HG03460 (cell line): ENCODE measurements around the gene GTPBP2.
"Not testable (repeated sequence)": the region's sequence is repeated elsewhere in the genome, so short reads cannot be mapped to it uniquely, and the experiment has no call there.

ENCODE experiments used
- ATAC-seq: cut with Tn5 transposase; IDR thresholded peaks from one replicate; pipeline ENCODE4 v1.9.1; 2021; ENCODE audit not compliant: unreplicated experiment

GTPBP2 gene

GRCh38 chr6:43624786-43625288 is 4.2 kb downstream of the GTPBP2 start:
- ATAC-seq: no peak

DNA sequence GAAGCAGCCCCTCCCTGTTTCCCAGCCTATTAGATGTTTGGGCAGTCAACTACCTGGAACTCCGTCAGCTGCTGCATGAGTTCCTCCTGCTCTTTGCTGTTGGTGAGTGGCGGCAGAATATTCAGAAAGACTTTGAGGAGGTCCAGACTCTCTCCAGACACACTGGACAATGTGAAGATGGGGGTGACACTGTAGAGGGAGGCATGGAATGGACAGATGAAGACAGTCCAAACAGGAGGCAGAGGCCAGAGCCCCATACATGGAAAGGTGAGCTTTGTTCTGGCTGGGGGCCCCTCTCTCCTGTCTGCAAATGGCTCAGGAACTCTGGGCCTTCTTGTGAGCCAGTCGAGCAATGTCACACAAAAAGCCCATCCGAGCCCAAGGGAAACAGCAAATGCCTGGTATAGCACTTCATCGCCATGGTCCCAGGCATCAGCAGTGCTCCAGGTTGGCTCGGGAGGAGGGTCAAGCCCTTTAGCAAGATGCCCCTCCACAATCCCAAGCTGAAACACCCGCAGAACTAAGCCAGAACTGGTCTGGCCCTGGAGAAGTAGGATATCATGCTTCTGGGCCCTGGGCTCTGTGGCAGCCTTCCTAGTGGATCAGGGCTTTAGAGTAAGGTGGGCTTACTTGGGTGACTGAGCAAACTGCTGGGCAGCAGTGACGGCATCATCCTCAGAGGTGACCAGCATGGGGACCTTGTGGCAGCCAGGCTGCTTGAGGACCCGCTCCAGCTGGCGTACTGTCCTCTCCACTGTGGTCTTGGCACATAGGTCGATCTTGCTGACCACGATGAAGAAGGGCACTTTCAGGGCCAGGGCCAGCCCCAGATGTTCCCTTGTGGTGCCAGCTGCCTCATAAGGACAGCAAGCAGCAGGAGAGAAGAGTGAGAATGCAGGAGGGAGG is 4.9 kb downstream of the GTPBP2 start:
- no peak for ATAC-seq

GRCh38 chr6:43622541-43622940 is 6.5 kb downstream of the GTPBP2 start:
- no peak for ATAC-seq

DNA sequence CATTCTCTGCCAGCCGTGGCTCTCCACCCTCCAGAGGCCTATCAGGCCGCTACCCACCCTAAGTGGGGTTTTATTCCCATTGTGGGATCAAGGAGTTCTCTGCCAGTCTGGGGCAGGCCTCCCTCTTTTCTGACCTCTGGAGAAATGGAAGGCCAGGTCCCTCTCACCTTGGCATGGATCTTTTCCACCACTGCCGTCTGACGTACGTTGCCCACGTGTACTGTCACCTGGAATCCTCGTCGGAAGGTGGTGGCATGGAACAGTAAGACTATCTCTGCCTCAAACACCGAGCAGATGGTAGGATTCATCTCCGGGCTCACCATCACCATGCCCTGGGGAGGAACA is 7.3 kb downstream of the GTPBP2 start:
- no peak for ATAC-seq

DNA sequence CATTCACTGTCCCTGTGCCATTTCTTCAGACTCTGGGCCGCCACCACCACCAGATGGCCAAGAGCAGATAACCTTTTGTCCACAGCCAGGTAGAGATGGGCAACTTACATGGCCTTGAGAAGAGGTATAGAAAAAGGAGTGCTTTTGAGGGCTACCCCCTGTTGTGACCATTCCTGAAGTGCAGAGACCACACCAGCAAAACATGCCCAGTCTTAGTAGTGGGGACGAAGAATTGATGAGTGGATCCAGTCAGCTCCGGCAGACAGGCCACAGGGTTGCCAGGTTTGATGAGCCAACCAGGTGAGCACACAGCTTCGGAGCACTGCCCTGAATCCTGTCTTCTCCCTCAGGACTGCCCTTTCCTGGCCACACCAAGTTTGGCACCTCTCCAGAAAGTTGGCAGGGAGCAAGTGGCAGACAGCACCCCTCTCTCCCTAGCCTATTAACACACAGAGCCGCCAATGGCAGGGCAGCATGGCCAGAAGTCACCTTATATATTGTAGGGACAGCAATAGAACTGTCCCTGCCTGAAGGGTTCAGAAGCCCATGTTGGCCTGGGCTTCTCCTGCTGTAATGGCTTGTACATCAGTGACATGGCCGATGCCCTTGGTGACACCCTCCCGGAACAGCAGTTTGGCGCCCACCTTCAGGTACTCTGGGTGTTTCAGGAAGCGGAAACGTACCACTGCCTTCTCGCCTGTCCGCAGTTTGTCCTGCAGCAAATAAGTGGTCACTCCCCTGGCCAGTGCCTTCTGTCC is 7.8 kb downstream of the GTPBP2 start:
- no peak for ATAC-seq

DNA sequence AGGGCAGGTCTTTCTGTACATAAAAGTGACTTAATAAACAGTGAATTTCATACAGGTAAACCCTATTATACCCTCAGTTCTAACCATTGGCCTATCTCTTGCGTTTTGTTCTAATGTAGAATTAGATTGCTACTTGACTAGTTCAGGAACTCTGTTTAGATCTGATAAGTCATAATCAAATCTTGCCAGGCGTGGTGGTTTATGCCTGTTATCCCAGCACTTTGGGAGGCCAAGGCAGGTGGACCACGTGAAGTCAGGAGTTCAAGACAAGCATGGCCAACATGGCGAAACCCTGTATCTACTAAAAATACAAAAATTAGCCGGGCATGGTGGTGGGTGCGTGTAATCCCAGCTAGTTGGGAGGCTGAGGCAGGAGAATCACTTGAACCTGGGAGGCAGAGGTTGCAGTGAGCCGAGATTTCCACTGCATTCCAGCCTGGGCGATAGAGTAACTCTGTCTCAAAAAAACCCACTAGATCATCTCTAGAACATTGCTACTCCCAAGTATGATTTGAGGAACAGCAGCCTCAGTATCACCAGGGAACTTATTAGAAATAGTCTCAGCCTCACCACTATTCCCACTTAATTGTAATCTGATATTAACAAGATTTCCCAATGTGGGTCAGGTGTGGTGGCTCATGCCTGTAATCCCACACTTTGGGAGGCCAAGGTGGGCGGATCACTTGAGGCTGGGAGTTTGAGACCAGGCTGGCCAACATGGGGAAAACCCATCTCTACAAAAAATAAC is 12.2 kb downstream of the GTPBP2 start:
- no peak for ATAC-seq

DNA sequence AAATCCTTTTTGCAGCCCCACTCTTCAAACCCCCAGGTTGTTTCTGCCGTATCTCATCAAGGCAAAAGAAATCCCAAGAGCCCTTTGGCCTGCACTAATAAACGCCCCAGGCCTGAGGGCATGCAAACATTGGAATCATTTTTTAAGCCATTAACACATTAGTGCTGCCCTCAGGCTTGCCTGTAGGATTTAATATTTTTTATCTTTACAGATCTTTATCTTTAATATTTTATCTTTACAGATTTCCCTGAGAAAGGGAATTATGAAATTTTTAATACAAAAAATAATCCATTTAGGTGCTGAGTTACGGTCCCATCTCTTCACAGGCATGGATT is 14.7 kb downstream of the GTPBP2 start:
- no peak for ATAC-seq

DNA sequence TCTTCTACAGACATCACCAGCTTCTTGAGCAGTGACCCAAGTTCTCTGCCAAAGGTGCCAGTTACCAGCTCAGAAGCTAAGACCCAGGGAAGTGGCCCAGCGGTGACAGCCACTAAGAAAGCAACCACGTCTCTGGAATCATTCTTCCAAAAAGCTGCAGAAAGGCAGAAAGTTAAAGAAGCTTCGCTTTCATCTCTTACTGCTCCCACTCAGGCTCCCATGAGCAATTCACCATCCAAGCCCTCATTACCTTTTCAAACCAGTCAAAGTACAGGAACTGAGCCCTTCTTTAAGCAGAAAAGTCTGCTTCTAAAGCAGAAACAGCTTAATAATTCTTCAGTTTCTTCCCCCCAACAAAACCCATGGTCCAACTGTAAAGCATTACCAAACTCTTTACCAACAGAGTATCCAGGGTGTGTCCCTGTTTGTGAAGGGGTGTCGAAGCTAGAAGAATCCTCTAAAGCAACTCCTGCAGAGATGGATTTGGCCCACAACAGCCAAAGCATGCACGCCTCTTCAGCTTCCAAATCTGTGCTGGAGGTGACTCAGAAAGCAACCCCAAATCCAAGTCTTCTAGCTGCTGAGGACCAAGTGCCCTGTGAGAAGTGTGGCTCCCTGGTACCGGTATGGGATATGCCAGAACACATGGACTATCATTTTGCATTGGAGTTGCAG is 15.2 kb downstream of the GTPBP2 start:
- ATAC-seq: no peak

DNA sequence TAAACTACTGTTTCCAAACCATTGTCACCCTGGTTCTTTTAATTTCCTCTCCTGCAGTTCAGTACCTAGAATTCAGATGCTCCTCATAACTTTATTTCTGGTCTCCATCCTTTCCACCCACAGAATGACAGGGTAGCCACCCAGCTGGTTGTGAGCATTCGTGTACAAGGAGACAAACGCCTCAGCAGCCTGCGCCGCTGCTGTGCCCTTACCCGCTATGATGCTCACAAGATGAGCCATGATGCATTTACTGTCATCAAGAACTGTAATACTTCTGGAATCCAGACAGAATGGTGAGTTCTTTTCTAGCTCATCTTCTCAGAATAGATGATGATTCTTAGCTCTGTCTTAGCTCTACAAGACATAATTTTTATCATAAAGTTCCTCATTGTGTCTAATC is 18.6 kb downstream of the GTPBP2 start:
- ATAC-seq: no peak

DNA sequence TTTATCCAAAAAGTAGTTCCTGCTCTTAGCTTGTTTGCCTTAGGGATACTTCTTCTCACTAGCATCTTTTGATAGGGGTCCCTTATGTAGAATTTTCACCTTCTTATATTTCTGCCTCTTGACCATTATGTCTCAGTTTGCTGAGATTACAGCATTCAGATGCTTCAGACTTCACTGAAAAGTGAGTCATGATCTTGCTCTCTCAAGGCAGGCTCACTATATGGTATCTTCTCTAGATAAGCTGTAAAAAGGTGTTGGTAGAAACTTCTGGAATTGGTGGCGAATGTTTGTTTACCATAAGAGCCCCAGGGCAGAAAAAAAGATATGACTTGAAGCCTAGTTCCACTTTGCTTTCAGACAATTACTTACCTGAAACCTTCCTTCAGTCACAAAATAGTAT is 19.7 kb downstream of the GTPBP2 start:
- no peak for ATAC-seq

DNA sequence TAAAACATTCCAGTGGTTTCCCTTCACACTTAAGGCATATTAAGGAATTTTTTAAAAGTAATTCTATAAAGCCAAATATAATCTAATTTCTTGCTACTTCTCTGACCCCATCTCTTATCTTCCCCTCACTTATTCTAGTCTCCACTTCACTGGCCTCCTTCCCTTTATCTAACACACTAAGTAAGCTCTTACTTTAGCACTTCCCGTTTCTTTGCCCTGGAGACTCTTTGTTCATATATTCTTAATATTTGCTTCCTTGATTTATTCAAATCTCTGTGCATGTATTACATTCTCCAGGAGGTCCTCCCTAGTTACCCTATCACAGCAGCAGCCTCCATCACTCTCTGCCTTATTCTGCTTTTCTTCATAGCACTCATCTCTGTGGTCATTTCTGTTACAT is 20.3 kb downstream of the GTPBP2 start:
- no peak for ATAC-seq

DNA sequence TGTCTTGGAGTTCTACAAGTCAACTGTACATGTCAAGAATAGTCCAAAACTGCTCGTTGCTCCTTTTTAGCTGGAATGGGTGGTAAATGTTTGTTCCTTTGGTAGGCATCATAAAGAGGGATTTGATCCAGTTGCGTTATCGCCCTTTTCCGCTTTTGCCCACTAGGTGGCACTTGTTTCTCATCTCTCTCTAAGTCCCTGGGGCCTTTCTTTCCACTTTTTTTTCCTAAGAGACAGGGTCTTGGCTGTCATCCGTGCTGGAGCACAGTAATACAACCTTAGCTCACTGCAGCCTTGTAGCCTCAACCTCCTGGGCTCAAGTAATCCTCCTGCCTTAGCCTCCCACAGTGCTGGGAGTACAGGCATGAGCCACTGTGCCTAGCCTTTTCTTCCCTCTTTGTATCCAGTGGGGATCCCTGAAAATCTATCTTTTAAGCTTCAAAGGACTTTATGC is 20.7 kb downstream of the GTPBP2 start:
- no peak for ATAC-seq

DNA sequence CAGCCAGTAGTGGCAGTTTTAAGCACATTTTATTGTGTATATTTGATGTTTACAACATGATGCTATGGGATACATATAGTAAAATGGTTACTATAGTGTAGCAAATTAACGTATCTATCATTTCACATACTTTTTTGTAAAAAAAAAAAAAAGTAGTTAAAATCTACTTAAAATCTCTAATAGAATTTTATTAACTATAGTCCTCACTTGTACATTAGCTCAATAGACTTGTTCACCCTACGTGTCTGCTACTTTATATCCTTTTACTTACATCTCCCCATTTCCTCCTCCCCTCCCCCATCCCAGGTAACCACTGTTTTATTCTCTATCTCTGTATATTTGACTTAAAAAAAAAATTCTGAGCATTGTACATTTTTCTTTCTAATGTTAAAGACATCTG is 23.0 kb downstream of the GTPBP2 start:
- no peak for ATAC-seq

GRCh38 chr6:43604174-43604573 is 24.9 kb downstream of the GTPBP2 start:
- no peak for ATAC-seq

GRCh38 chr6:43600595-43600994 is 28.5 kb downstream of the GTPBP2 start:
- ATAC-seq: no peak

- no peak for ATAC-seq
Observed at GRCh38 chr6:43593938-43594337, 35.1 kb downstream of the GTPBP2 start.

- not testable (repeated sequence) for ATAC-seq
Observed at GRCh38 chr6:43589564-43589963, 39.5 kb downstream of the GTPBP2 start.

GRCh38 chr6:43588194-43588593 is 40.9 kb downstream of the GTPBP2 start:
- no peak for ATAC-seq

DNA sequence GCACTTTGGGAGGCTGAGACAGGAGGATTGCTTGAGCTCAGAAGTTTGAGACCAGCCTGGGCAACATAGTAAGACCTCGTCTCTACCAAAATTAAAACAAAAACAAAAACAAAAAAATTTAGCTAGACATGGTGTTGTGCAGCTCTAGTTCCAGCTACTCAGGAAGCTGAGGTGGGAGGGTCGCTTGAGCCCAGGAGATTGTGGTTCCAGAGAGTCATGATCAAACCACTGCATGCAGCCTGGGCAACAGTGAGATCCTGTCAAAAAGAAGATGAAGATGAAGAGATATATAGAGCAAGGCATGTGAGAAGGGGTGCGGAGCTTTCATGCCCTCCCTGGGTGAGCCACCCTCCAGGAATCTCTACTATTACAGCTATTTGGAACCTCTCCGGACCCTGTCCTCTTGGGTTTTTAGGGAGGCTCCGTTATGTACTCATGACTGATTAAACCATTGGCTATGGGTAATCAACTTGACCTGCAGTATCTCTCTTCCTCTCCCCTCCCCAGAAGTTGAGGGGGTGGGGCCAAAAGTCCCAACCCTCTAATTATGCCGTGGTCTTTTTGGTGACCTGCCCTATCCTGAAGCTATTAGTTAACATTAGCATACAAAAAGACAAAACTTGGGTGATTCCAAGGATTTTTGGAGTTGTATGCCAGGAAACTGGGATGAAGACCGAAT is 44.0 kb downstream of the GTPBP2 start:
- no peak for ATAC-seq

DNA sequence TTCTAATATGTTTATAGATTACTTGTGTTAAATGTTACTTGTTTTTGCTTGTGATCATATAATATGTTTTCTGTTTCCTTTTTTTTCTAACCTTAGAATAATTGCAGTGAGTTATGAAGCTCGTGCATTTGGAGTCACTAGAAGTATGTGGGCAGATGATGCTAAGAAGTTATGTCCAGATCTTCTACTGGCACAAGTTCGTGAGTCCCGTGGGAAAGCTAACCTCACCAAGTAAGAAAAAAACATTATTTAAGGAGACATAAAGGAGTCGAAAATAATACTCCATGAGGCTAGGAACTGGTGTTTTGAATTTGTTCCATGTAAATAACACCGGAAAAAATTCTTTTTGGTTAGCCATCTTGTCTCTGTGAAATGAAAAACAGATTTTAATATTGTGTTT is 46.2 kb downstream of the GTPBP2 start:
- no peak for ATAC-seq
